Sigmoid colon (tissue), 7 donors: ENCODE data around the gene KLRF2. TPM values are rescaled to one million over a fixed set of nuclear protein-coding genes. Genes with fewer than 3 reads are reported as not detected.

Experiments used
- DNase-seq: peaks from one replicate; pipeline ENCODE4 v3.0.0-alpha.2; 2019
- H3K27ac ChIP-seq, 4 donors: fragments of 200-600 bp; sonication (generic); one replicate each; pipeline ENCODE4 v1.5.1; 2016 to 2019; ENCODE audit warnings: mild to moderate bottlenecking in 1 of 4
- H3K27me3 ChIP-seq, 3 donors: fragments of 200-600 bp; sonication (generic); one replicate each; pipeline ENCODE4 v1.5.1; 2019; ENCODE audit warnings: mild to moderate bottlenecking in 1 of 3
- H3K36me3 ChIP-seq, 4 donors: fragments of 200-600 bp; sonication (generic); one replicate each; pipeline ENCODE4 v1.5.1; 2016 to 2019
- H3K4me1 ChIP-seq, 4 donors: fragments of 200-600 bp; sonication (generic); one replicate each; pipeline ENCODE4 v1.5.1; 2017 to 2019
- H3K4me3 ChIP-seq, 4 donors: fragments of 200-600 bp; sonication (generic); one replicate each; pipeline ENCODE4 v1.5.1; 2017 to 2019; ENCODE audit warnings: mild to moderate bottlenecking in 2 of 4, moderate library complexity in 1 of 4
- H3K9me3 ChIP-seq, 4 donors: fragments of 200-600 bp in 3 of 4; sonication (generic) in 3 of 4; one replicate each; pipeline versions ENCODE4 v1.5.1 to v1.6.1; 2013 to 2019
- EP300 ChIP-seq, 4 donors: sonication (generic); formaldehyde crosslinking; IDR thresholded peaks; one replicate each; pipeline ENCODE4 v1.6.1; 2017; ENCODE audit warnings: antibody characterized with exemption in 4 of 4
- POLR2A ChIP-seq, 2 donors: fragments of 450-650 bp; IDR thresholded peaks; one replicate each; pipeline ENCODE4 v1.6.1; 2016; ENCODE audit warnings: antibody characterized with exemption in 2 of 2, mild to moderate bottlenecking in 2 of 2, moderate library complexity in 2 of 2
- POLR2AphosphoS5 ChIP-seq, 4 donors: sonication (generic); formaldehyde crosslinking; IDR thresholded peaks; one replicate each; pipeline ENCODE4 v1.6.1; 2017; ENCODE audit warnings: antibody characterized with exemption in 4 of 4
- WGBS, 2 donors: extraction: QIAGEN DNeasy Blood & Tissue Kit; methylation state at CpG; one replicate each; pipeline ENCODE4 v1.1.7; 2013; 5-methylcytosine and 5-hydroxymethylcytosine counted together
- intact Hi-C: fragments of 100-400 bp; cut with DNase I; formaldehyde crosslinking; loops from one replicate; pipeline ENCODE4 v1.15.1; 2023
- polyA plus RNA-seq, 3 donors: library from polyadenylated mRNA; stranded (reverse); fragments of 200-250 nt; gene quantifications; one replicate each; pipeline ENCODE4 v1.2.3, GENCODE V29; 2013
- total RNA-seq, 4 donors: library from RNA; depleted of rRNA; stranded (reverse); fragments of >200 nt; gene quantifications; one replicate each; pipeline ENCODE4 v1.1.0, GENCODE V29; 2016
- TF ChIP-seq, protein P1 (sequence below), 4 experiments: fragments of 450-650 bp in 3 of 4; fragments of 200-600 bp in 1 of 4; IDR thresholded peaks; one replicate each; pipeline ENCODE4 v1.5.1; 2016 to 2019; ENCODE audit warnings: antibody characterized with exemption in 4 of 4, mild to moderate bottlenecking in 3 of 4, moderate library complexity in 2 of 4
- donor health status: healthy with polysubstance abuse.
- donor health status: Bipolar disorder and iron deficiency.
- donor health status: healthy.

KLRF2 gene
- total and polyA plus RNA-seq, 7 donors = not detected

GRCh38 chr12:9897535-9897934 is 16.2 kb downstream of the KLRF2 start:
- Histone ChIP-seq H3K36me3 (no peaks in the 10 kb centered on the region), H3K9me3 (peaks cover 0 to 6% (median 2%) of the 10 kb centered on the region in 4 donors), H3K27ac (no peak overlapping the region), H3K4me1 (no peaks in the 10 kb centered on the region), H3K4me3 (no peak overlapping the region), H3K27me3 (no peaks in the 10 kb centered on the region)
- WGBS, 2 donors = 74 to 82% methylated on average over 6 of the region's 6 CpGs
- intact Hi-C loops = no loop called here
- TF ChIP-seq, protein P1, sequence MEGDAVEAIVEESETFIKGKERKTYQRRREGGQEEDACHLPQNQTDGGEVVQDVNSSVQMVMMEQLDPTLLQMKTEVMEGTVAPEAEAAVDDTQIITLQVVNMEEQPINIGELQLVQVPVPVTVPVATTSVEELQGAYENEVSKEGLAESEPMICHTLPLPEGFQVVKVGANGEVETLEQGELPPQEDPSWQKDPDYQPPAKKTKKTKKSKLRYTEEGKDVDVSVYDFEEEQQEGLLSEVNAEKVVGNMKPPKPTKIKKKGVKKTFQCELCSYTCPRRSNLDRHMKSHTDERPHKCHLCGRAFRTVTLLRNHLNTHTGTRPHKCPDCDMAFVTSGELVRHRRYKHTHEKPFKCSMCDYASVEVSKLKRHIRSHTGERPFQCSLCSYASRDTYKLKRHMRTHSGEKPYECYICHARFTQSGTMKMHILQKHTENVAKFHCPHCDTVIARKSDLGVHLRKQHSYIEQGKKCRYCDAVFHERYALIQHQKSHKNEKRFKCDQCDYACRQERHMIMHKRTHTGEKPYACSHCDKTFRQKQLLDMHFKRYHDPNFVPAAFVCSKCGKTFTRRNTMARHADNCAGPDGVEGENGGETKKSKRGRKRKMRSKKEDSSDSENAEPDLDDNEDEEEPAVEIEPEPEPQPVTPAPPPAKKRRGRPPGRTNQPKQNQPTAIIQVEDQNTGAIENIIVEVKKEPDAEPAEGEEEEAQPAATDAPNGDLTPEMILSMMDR (IDR thresholded peaks at IDR 0.05) = no peak
- no peak for TF ChIP-seq POLR2A (IDR thresholded peaks at IDR 0.05)
- no peak for TF ChIP-seq POLR2AphosphoS5 (IDR thresholded peaks at IDR 0.05)
- TF ChIP-seq EP300 (IDR thresholded peaks at IDR 0.05) = no peak
- no peak for DNase-seq

DNA sequence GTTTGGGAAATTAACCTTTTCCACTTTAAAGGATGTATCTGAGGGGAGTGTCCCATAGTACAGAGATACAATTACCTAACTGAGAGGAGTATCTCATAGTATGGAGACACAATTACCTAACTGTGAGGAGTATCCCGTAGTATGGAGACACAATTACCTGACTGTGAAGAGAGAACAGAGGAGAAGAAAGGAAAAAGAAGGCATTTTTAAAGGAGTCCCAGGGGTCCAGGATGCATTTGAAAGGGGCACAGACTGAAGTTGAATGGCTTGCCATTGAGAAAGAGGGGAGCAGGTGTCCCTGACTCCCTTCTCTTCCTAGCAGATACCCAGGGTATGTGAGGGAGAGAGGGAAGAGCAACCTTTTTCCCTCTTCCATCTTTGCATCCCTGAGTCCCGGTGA is 17.9 kb downstream of the KLRF2 start:
- no peak for DNase-seq
- 88 to 93% methylated on average over 2 of the region's 2 CpGs for WGBS, 2 donors
- Histone ChIP-seq H3K27ac (no peak overlapping the region), H3K27me3 (no peaks in the 10 kb centered on the region), H3K36me3 (no peaks in the 10 kb centered on the region), H3K4me3 (no peak overlapping the region), H3K4me1 (no peaks in the 10 kb centered on the region), H3K9me3 (peaks cover 0 to 11% (median 5%) of the 10 kb centered on the region in 4 donors)
- intact Hi-C loops = no loop called here
- TF ChIP-seq POLR2AphosphoS5 (IDR thresholded peaks at IDR 0.05) (no peak), POLR2A (IDR thresholded peaks at IDR 0.05) (no peak), EP300 (IDR thresholded peaks at IDR 0.05) (no peak)
- TF ChIP-seq, protein P1 (IDR thresholded peaks at IDR 0.05) = no peak

- intact Hi-C loops = no loop called here
- 63 to 82% methylated on average over 2 of the region's 2 CpGs for WGBS, 2 donors
- H3K36me3 ChIP-seq = no peaks in the 10 kb centered on the region
- no peak overlapping the region for H3K27ac ChIP-seq
- no peaks in the 10 kb centered on the region for H3K4me1 ChIP-seq
- H3K4me3 ChIP-seq = no peak overlapping the region
- peaks cover 0 to 11% (median 5%) of the 10 kb centered on the region in 4 donors for H3K9me3 ChIP-seq
- TF ChIP-seq POLR2AphosphoS5 (IDR thresholded peaks at IDR 0.05) (no peak), EP300 (IDR thresholded peaks at IDR 0.05) (no peak), POLR2A (IDR thresholded peaks at IDR 0.05) (no peak)
- TF ChIP-seq, protein P1 (IDR thresholded peaks at IDR 0.05) = no peak
- H3K27me3 ChIP-seq = no peaks in the 10 kb centered on the region
- no peak for DNase-seq
Measured at GRCh38 chr12:9900930-9901329, 19.6 kb downstream of the KLRF2 start.

DNA sequence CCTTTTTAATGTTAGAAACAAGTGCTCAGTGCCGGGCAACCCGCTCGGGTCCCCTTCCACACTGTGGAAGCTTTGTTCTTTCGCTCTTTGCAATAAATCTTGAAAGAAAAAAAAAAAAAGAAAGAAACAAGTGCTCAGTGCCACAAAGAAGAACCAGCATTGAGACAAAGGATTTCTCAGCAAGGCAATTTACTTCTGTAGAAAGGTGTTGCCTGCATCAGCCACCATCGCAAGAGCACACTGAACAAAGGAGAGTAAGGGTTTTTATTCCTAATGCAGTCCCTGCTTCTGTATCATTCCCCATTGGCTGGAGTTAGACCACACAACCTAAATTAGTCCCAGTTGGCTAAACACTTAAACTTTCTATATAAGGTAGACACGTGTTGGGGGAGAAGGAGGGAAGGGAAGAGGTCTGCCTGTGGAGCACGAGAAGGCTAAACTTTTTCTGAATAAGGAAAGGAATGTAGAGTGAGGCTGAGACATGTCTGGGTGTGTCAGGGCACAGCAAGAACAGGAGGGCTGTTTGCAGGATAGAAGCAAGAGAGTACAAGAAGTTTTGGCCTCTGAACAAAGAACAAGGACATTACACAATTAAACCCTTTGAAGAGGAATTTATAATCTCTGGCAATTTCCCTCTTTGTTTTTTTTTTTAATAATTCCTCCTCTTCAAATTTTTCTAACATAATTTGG is 21.4 kb downstream of the KLRF2 start:
- Histone ChIP-seq H3K4me3 (no peak overlapping the region), H3K4me1 (no peaks in the 10 kb centered on the region), H3K27ac (no peak overlapping the region), H3K36me3 (no peaks in the 10 kb centered on the region), H3K27me3 (no peaks in the 10 kb centered on the region), H3K9me3 (peaks cover 0 to 11% (median 5%) of the 10 kb centered on the region in 4 donors)
- TF ChIP-seq POLR2A (IDR thresholded peaks at IDR 0.05) = no peak
- 86 to 91% methylated on average over 7 of the region's 7 CpGs for WGBS, 2 donors
- intact Hi-C loops = no loop called here
- no peak for DNase-seq

DNA sequence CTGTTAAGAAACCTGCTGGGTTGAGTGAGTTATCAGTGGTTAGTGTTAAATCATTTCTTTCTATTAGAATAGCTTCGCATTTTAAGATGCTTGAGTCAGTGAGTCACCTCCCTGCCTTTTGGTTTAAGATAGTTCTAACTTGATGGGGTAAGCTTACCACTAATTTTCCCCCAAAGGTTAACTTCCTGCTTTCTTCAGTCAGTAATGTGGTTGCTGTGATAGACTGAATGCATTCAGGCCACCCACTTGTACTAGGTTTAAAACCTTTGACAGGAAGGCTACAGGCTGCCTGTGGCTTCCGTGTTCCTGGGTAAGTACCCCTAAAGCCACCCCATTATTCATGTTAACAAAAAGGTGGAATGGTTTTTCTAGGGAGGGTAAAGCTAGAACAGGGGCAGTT is 25.6 kb downstream of the KLRF2 start:
- no peak overlapping the region for H3K27ac ChIP-seq
- DNase-seq = no peak
- H3K4me3 ChIP-seq = no peak overlapping the region
- 57 to 82% methylated on average over 2 of the region's 2 CpGs for WGBS, 2 donors
- H3K4me1 ChIP-seq = no peaks in the 10 kb centered on the region
- no peaks in the 10 kb centered on the region for H3K36me3 ChIP-seq
- TF ChIP-seq POLR2A (IDR thresholded peaks at IDR 0.05) (no peak), EP300 (IDR thresholded peaks at IDR 0.05) (no peak), POLR2AphosphoS5 (IDR thresholded peaks at IDR 0.05) (no peak)
- TF ChIP-seq, protein P1 (IDR thresholded peaks at IDR 0.05) = no peak
- intact Hi-C loops = no loop called here
- H3K27me3 ChIP-seq = no peaks in the 10 kb centered on the region
- peaks cover 6 to 29% (median 15%) of the 10 kb centered on the region in 4 donors for H3K9me3 ChIP-seq
